GM18873 (cell line): ENCODE data around the gene CARMIL1.

ENCODE experiments used
- ATAC-seq: cut with Tn5 transposase; IDR thresholded peaks from one replicate; pipeline ENCODE4 v1.9.1; 2021; ENCODE audit warnings: mild to moderate bottlenecking, moderate library complexity, moderate number of reproducible peaks; ENCODE audit not compliant: unreplicated experiment, low FRiP score

Gene CARMIL1

GRCh38 chr6:25306379-25306778, 27.2 kb downstream of the CARMIL1 start:
- ATAC-seq = no peak

GRCh38 chr6:25307805-25308494, 28.8 kb downstream of the CARMIL1 start:
- no peak for ATAC-seq

DNA sequence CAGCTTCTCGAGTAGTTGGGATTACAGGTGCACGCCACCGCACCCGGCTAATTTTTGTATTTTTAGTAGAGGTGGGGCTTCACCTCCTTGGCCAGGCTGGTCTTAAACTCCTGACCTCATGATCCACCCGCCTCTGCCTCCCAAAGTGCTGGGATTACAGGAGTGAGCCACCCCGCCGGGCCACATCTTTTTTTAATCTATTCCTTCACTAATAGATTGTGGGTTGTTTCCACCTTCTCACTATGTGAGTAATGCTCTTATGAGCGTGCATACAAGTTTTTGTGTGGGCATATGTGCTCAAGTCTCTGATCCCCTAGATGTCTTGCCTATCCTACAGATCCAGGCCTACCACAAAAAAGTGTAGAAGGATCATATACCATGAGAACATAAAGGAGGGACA, 30.7 kb downstream of the CARMIL1 start:
- no peak for ATAC-seq

DNA sequence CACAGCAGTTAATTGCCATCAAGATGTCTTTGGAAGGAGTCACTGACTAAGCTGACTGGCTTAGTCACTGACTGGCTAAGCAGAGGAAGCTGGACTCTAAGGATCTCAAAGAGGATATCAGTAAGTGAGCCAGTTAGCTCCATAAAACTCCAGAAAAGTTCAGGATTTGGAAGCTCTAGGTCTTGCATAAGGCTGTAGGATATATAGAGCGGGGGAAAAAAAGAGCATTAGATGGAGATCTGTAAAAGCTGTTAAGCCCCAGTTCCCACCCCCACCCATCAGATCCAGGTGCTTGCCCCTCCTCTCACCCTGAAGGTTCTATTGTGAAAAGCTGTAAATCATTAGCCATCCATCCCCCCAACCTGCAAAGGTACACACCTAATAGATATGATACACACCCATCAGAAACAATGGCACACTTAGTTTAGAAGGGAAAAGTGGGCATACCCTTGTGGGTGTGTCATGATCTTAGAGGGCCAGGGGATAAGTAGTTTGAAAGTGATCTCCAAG, 32.2 kb downstream of the CARMIL1 start:
- ATAC-seq = no peak

- no peak for ATAC-seq
Observed at GRCh38 chr6:25312034-25312620, 33.0 kb downstream of the CARMIL1 start.

- ATAC-seq = no peak
Observed at GRCh38 chr6:25312703-25313102, 33.5 kb downstream of the CARMIL1 start.

GRCh38 chr6:25314509-25315175, 35.5 kb downstream of the CARMIL1 start:
- no peak for ATAC-seq

- ATAC-seq = no peak
Observed at GRCh38 chr6:25315194-25316177, 36.3 kb downstream of the CARMIL1 start.

DNA sequence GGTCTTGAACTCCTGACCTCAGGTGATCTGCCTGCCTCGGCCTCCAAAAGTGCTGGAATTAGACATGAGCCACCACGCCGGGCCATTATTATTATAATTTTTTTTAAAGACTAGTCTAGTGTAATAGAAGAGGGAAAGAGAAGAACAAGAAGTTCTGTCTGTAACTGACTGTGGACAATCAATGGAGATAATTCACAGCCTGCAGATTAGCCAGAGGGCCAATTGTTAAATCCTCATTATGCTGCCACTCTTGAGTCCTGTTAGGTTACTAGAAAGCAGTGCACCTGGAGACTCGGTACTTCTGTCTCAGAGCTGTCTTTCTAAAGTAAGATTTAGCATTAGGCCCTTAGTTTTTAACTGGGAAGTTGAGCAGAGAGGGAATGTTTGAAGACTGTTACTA, 37.5 kb downstream of the CARMIL1 start:
- no peak for ATAC-seq

GRCh38 chr6:25318589-25318988, 39.4 kb downstream of the CARMIL1 start:
- no peak for ATAC-seq

GRCh38 chr6:25320459-25320858, 41.3 kb downstream of the CARMIL1 start:
- no peak for ATAC-seq

DNA sequence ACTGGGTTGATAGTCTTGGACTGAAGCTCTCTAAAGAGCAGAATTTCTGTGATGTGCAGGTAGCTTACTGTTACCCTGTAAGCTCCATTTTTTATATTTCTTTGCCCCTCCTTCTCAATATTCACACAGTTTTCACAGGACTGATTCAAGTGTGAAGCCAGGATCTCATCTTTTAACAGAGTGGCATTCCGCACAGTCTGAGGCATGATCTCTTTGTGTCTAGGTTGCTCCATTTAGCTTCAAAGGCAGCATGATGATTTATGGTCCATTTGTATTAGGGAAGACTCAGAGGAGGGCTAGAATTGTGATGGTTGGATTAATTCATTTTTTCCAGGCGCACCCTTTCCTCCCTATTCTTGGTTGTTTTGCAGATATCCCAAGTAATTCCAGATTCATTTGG, 43.5 kb downstream of the CARMIL1 start:
- no peak for ATAC-seq

GRCh38 chr6:25324066-25324762, 45.0 kb downstream of the CARMIL1 start:
- no peak for ATAC-seq

GRCh38 chr6:25326126-25326525, 47.0 kb downstream of the CARMIL1 start:
- no peak for ATAC-seq

DNA sequence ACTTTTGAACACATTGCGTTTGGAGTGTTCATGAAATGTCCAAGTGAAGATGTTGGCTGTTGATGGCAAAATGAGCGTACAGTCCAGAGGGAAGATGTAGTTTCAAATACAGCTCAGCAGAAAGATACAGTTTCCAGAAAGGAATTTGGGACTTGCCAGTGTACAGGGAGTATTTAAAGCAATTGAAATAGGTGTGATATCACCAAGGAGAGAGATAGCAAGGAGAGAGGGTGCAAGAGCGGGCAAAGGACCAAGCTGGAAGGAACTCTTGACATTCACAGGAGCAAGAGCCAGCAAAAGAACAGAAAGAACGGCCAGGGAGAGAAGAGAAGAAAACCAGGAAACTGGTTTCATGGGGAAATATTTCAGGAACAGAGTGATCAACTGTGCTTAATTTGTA, 47.8 kb downstream of the CARMIL1 start:
- ATAC-seq = no peak

DNA sequence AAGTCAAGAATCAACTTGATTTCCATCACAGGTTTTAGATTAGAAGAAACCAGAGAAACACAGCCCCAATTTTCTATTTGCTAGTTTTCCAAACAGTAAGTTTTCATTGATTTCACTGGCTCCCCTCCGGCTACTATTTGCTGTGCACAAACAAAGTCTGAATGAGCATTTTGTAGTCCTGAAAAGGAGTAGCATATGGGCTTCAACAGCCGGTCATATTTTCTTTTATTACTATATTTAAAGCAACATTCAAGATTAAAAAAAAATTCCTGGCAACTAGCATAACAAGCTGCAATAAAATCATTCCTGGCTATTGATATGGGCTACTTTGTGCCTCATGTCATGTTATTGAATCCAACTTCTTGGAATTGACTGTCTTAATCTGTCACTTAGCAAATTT, 48.3 kb downstream of the CARMIL1 start:
- ATAC-seq = no peak

- no peak for ATAC-seq
Observed at GRCh38 chr6:25329161-25329817, 50.1 kb downstream of the CARMIL1 start.

- no peak for ATAC-seq
Observed at GRCh38 chr6:25329982-25330381, 50.8 kb downstream of the CARMIL1 start.
